SK-N-SH (cell line): ENCODE results near the gene GNAI1. TPM values are rescaled to one million over a fixed set of nuclear protein-coding genes. Genes with fewer than 3 reads are reported as not detected.

Experiments
- CTCF ChIA-PET: fragments of 300-600, 350-600 bp; formaldehyde crosslinking; extraction: SDS; loops from one replicate; lab custom pipeline; 2021; lab: Yijun Ruan, JAX
- POLR2A ChIA-PET: fragments of 350-600 bp; sonication (Branson Sonifier 250); formaldehyde crosslinking; extraction: SDS; loops from one replicate; lab custom pipeline; 2020; ENCODE audit warnings: antibody characterized with exemption, inconsistent platforms; lab: Yijun Ruan, JAX
- DNase-seq: peaks from one replicate; pipeline ENCODE4 v3.0.0; 2012
- H2AFZ ChIP-seq: fragments of 200-600 bp; sonication (generic); 2 replicates; pipeline ENCODE4 v1.8.1; 2016; ENCODE audit warnings: antibody characterized with exemption, mild to moderate bottlenecking, low read depth
- H3F3A ChIP-seq: fragments of 200-600 bp; sonication (generic); replicated peaks from 2 replicates; pipeline ENCODE3; 2016; ENCODE audit warnings: antibody characterized with exemption, mild to moderate bottlenecking; ENCODE audit not compliant: insufficient read depth
- H3K27ac ChIP-seq, 2 experiments: fragments of 200-500 bp in 1 of 2; fragments of 200-600 bp in 1 of 2; sonication (Bioruptor generic) in 1 of 2; sonication (generic), shearing (Covaris generic) in 1 of 2; 2 replicates each; pipeline versions ENCODE4 v1.5.1 to v1.6.1; 2014 to 2016; ENCODE audit warnings: low read depth in 2 of 2, inconsistent platforms in 1 of 2, low read length in 1 of 2, mild to moderate bottlenecking in 1 of 2, mixed read lengths in 1 of 2
- H3K27me3 ChIP-seq: fragments of 200-600 bp; sonication (generic), shearing (Covaris generic); 2 replicates; pipeline ENCODE4 v1.6.1; 2016; ENCODE audit warnings: mixed run types; ENCODE audit not compliant: insufficient read depth
- H3K36me3 ChIP-seq, 2 experiments: fragments of 200-500 bp in 1 of 2; fragments of 200-600 bp in 1 of 2; sonication (Bioruptor generic) in 1 of 2; sonication (generic) in 1 of 2; replicated peaks in 1 of 2; 2 replicates each; pipeline versions ENCODE3 to v1.5.1; 2014 to 2016; ENCODE audit warnings: low read length in 1 of 2, mild to moderate bottlenecking in 1 of 2; ENCODE audit not compliant: insufficient read depth in 2 of 2, control insufficient read depth in 1 of 2
- H3K4me1 ChIP-seq, 2 experiments: fragments of 200-500 bp in 1 of 2; fragments of 200-600 bp in 1 of 2; sonication (Bioruptor generic) in 1 of 2; sonication (generic), shearing (Covaris generic) in 1 of 2; 2 replicates each; pipeline versions ENCODE4 v1.5.1 to v1.6.1; 2014 to 2016; ENCODE audit warnings: low read depth in 1 of 2, low read length in 1 of 2, mixed run types in 1 of 2; ENCODE audit not compliant: insufficient read depth in 2 of 2, control insufficient read depth in 1 of 2
- H3K4me2 ChIP-seq: fragments of 200-600 bp; sonication (generic), shearing (Covaris generic); 2 replicates; pipeline ENCODE4 v1.6.1; 2017; ENCODE audit warnings: mixed run types
- H3K4me3 ChIP-seq, 2 experiments: fragments of 200-500 bp in 1 of 2; fragments of 200-600 bp in 1 of 2; sonication (Bioruptor generic) in 1 of 2; sonication (generic), shearing (Covaris generic) in 1 of 2; 2 replicates each; pipeline versions ENCODE4 v1.5.1 to v1.8.1; 2014 to 2016; ENCODE audit warnings: low read depth in 2 of 2, inconsistent platforms in 1 of 2, low read length in 1 of 2, mild to moderate bottlenecking in 1 of 2, mixed read lengths in 1 of 2, moderate library complexity in 1 of 2
- H3K79me2 ChIP-seq: fragments of 200-600 bp; sonication (generic); 2 replicates; pipeline ENCODE4 v1.8.1; 2017; ENCODE audit warnings: mild to moderate bottlenecking; ENCODE audit not compliant: insufficient read depth
- H3K9ac ChIP-seq: fragments of 200-600 bp; sonication (generic); 2 replicates; pipeline ENCODE4 v1.6.1; 2017; ENCODE audit warnings: mixed run types
- H3K9me2 ChIP-seq: fragments of 200-600 bp; sonication (generic); 2 replicates; pipeline ENCODE4 v1.6.1; 2017; ENCODE audit warnings: mixed run types
- H3K9me3 ChIP-seq: fragments of 200-600 bp; sonication (generic); 2 replicates; pipeline ENCODE4 v1.6.1; 2017; ENCODE audit warnings: mixed run types, mild to moderate bottlenecking, moderate library complexity
- H4K20me1 ChIP-seq: fragments of 200-600 bp; sonication (generic); 2 replicates; pipeline ENCODE4 v1.6.1; 2017; ENCODE audit warnings: mild to moderate bottlenecking, mixed run types; ENCODE audit not compliant: insufficient read depth
- CTCF ChIP-seq: fragments of 200-600 bp; sonication (generic); IDR thresholded peaks from 2 replicates; pipeline ENCODE4 v1.6.1; 2017; ENCODE audit warnings: antibody characterized with exemption, mild to moderate bottlenecking, moderate library complexity
- EP300 ChIP-seq, 2 experiments: IDR thresholded peaks; 2 replicates each; pipeline versions ENCODE4 v1.4.0 to v1.6.1; 2012; ENCODE audit warnings: borderline replicate concordance in 1 of 2, low read depth in 1 of 2, low read length in 1 of 2
- EZH2phosphoT487 ChIP-seq: fragments of 200-600 bp; sonication (generic); IDR thresholded peaks from 2 replicates; pipeline ENCODE4 v1.6.1; 2017; ENCODE audit warnings: low read depth, mixed run types, mild to moderate bottlenecking, antibody characterized with exemption, moderate library complexity, borderline replicate concordance
- FOSL2 ChIP-seq: IDR thresholded peaks from 2 replicates; pipeline ENCODE4 v1.4.0; 2012; ENCODE audit warnings: low read depth, mild to moderate bottlenecking, moderate library complexity, borderline replicate concordance
- FOXJ3 ChIP-seq: sonication (generic); formaldehyde crosslinking; IDR thresholded peaks from 2 replicates; pipeline ENCODE4 v1.5.1; 2020; ENCODE audit warnings: mild to moderate bottlenecking, missing genetic modification reagents
- GABPA ChIP-seq: IDR thresholded peaks from 2 replicates; pipeline ENCODE4 v1.4.0; 2012; ENCODE audit warnings: low read depth, mild to moderate bottlenecking
- GATA2 ChIP-seq: sonication (generic); formaldehyde crosslinking; IDR thresholded peaks from 2 replicates; pipeline ENCODE4 v1.5.0; 2020; ENCODE audit warnings: mild to moderate bottlenecking, missing genetic modification reagents
- JUND ChIP-seq: IDR thresholded peaks from 2 replicates; pipeline ENCODE4 v1.4.0; 2012
- MAX ChIP-seq: IDR thresholded peaks from 2 replicates; pipeline ENCODE4 v1.4.0; 2012; ENCODE audit warnings: low read depth
- MEF2A ChIP-seq: IDR thresholded peaks from 2 replicates; pipeline ENCODE4 v1.4.0; 2012; ENCODE audit warnings: low read depth, borderline replicate concordance
- NFIC ChIP-seq: IDR thresholded peaks from 2 replicates; pipeline ENCODE4 v1.4.0; 2012; ENCODE audit warnings: borderline replicate concordance
- NRF1 ChIP-seq: IDR thresholded peaks from 2 replicates; pipeline ENCODE4 v1.6.1; 2012; ENCODE audit warnings: low read depth, mild to moderate bottlenecking, low read length
- POLR2AphosphoS5 ChIP-seq: IDR thresholded peaks from 2 replicates; pipeline ENCODE4 v1.6.1; 2012; ENCODE audit warnings: low read depth, low read length
- RAD21 ChIP-seq: IDR thresholded peaks from 2 replicates; pipeline ENCODE4 v1.6.1; 2012; ENCODE audit warnings: mild to moderate bottlenecking, low read length
- RCOR1 ChIP-seq: fragments of 150-350 bp; IDR thresholded peaks from 2 replicates; pipeline ENCODE4 v1.6.1; 2017; ENCODE audit warnings: antibody characterized with exemption, low read length
- RXRA ChIP-seq: IDR thresholded peaks from 2 replicates; pipeline ENCODE4 v1.4.0; 2012; ENCODE audit warnings: low read depth, mild to moderate bottlenecking, borderline replicate concordance
- SIN3A ChIP-seq: IDR thresholded peaks from 2 replicates; pipeline ENCODE4 v1.6.1; 2012; ENCODE audit warnings: low read depth, mild to moderate bottlenecking, low read length, moderate library complexity, borderline replicate concordance
- SMC3 ChIP-seq: IDR thresholded peaks from 2 replicates; pipeline ENCODE4 v1.6.1; 2012; ENCODE audit warnings: low read depth, low read length, improper control_type of control experiment
- TAF1 ChIP-seq: IDR thresholded peaks from 2 replicates; pipeline ENCODE4 v1.6.1; 2012; ENCODE audit warnings: low read depth, mild to moderate bottlenecking, low read length, moderate library complexity, borderline replicate concordance
- TCF12 ChIP-seq: IDR thresholded peaks from 2 replicates; pipeline ENCODE4 v1.4.0; 2012
- TEAD4 ChIP-seq: IDR thresholded peaks from 2 replicates; pipeline ENCODE4 v1.4.0; 2012; ENCODE audit warnings: mild to moderate bottlenecking, borderline replicate concordance; ENCODE audit not compliant: insufficient read depth
- USF1 ChIP-seq: IDR thresholded peaks from 2 replicates; pipeline ENCODE4 v1.4.0; 2012; ENCODE audit warnings: low read depth, borderline replicate concordance
- YY1 ChIP-seq: IDR thresholded peaks from 2 replicates; pipeline ENCODE4 v1.4.0; 2012; ENCODE audit warnings: low read depth, mild to moderate bottlenecking
- ZBTB33 ChIP-seq: IDR thresholded peaks from 2 replicates; pipeline ENCODE4 v1.4.0; 2012; ENCODE audit warnings: low read depth, borderline replicate concordance
- WGBS: methylation state at CpG from one replicate; pipeline ENCODE4 v1.1.6; 2017; ENCODE audit warnings: low lambda C conversion rate; 5-methylcytosine and 5-hydroxymethylcytosine counted together
- polyA plus RNA-seq, 3 experiments: library from polyadenylated mRNA; depleted of rRNA; stranded (reverse); fragments of >200 nt; gene quantifications; 2 replicates each; pipeline ENCODE4 v1.2.3, GENCODE V29; 2012

GNAI1 gene
- polyA plus RNA-seq, 1 of the 3 experiments (the other 2 are of a cell fraction), result 69.1 TPM

- TF ChIP-seq FOXJ3 (CRISPR knock-in tag) (no peak), TAF1 (no peak), CTCF (no peak)
Observed at GRCh38 chr7:80216996-80217842, 82.6 kb downstream of the GNAI1 start (continued).

- Histone ChIP-seq H3K4me1 (no peaks in the 10 kb centered on the region; a peak in 1 of 4 replicates), H3K4me2 (no peak overlapping the region), H3K27ac (peak overlapping the region in 1 of 2 experiments; percentile 24; a peak in 1 of 4 replicates), H4K20me1 (no peaks in the 10 kb centered on the region), H3K27me3 (no peaks in the 10 kb centered on the region), H3K9me3 (no peaks in the 10 kb centered on the region), H3K36me3 (peaks cover 67 to 86% of the 10 kb centered on the region in 2 experiments), H2AFZ (no peak overlapping the region), H3K4me3 (no peak overlapping the region), H3K9ac (no peak overlapping the region), H3K79me2 (no peaks in the 10 kb centered on the region), H3F3A (peaks cover 6% of the 10 kb centered on the region), H3K9me2 (no peaks in the 10 kb centered on the region)
- ChIA-PET CTCF (interaction anchor here (0.6 kb wide), 1 partner anchor 20 kb away, joined by 3 read pairs; no protein-coding TSS in a partner anchor), POLR2A (no interaction called here)
- 32% methylated on average over 3 of the region's 3 CpGs for WGBS
- no peak for DNase-seq
- TF ChIP-seq SIN3A (0 out of 2 replicates have a peak, but pooled peaks have one; percentile 35), RXRA (peak; percentile 39; the same call in 1 of the 2 replicates), GATA2 (CRISPR knock-in tag) (no peak), RCOR1 (no peak), FOXJ3 (CRISPR knock-in tag) (no peak), EP300 (IDR thresholded peaks at IDR 0.05; ENCODE audit: borderline replicate concordance in 1 of 2, low read depth in 1 of 2, low read length in 1 of 2) (peak in 1 of 2 experiments; percentile 31; a peak in 1 of 4 replicates), TCF12 (peak; percentile 60), FOSL2 (peak; percentile 88), MEF2A (no peak), JUND (peak; percentile 74), RAD21 (no peak), MAX (0 out of 2 replicates have a peak, but pooled peaks have one; percentile 40), GABPA (no peak), USF1 (no peak), CTCF (no peak), ZBTB33 (no peak), NRF1 (no peak), POLR2AphosphoS5 (peak; percentile 42; the same call in 1 of the 2 replicates), EZH2phosphoT487 (no peak), SMC3 (no peak), NFIC (peak; percentile 55), TEAD4 (0 out of 2 replicates have a peak, but pooled peaks have one; percentile 25), YY1 (no peak)
Observed at GRCh38 chr7:80218723-80219122, 84.1 kb downstream of the GNAI1 start.
